Activated CD4-positive, alpha-beta T cell treated with anti-CD3 and anti-CD28 coated beads, Interleukin-2, amount 50 U/mL, for 24 hours (primary cell): ENCODE measurements around the gene EZH1.
A peak's percentile ranks its signal among the peaks of the same experiment; 100 is the strongest.

ENCODE experiments used
- DNase-seq, 2 donors: peaks; one replicate each; pipeline ENCODE4 v3.0.0-alpha.2; 2020; ENCODE audit warnings: low read depth in 1 of 2, low spot score in 1 of 2

The EZH1 gene

DNA sequence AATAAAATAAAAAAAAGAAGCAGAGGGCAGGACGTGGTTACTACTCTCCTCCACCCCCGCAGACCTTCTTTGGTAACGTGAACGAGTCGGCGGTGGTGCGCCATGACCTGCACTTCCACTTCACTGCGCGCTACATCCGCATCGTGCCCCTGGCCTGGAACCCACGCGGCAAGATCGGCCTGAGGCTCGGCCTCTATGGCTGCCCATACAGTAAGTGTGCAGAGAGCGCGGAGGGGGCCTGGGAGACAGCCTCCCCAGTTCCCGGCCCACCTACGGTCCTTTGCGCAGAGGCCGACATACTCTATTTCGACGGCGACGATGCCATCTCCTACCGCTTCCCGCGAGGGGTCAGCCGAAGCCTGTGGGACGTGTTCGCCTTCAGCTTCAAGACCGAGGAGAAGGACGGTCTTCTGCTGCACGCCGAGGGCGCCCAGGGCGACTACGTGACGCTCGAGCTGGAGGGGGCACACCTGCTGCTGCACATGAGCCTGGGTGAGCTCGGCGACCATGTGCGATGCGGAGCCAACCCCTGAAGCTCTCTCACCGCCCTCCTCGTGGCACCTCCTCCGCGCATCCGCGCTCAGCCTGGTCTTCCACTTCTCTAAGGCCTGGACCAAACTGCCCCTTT is 59.8 kb downstream of the EZH1 start:
- DNase-seq = no peak

DNA sequence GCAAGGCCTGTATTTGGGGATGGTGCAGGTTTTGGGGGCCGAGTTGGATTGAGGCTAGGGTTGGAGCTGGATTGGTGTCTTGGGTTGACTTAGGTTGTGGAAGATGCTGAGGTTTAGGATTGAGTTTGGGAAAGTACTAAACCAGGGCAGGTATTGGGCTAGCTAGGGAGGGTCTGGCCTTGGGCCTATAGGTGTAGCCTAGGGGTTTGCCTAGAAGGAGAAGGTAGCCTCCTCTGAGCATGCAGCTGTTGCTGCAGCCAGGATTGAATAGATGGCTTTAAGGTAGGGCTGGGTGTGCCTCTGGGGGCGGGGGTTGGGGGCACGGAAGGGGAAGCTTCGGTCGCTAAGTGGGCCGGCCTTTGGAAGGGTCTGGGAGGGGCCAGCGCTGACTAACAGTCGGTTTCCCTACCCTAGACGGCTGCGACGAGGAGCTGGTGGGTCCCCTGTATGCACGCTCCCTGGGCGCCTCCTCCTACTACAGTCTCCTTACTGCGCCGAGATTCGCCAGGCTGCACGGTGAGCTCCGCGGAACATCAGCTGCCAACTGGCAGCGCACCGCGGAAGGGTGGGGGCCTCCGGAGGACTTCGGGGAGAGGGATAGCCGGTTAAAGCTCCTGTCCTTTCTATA is 61.3 kb downstream of the EZH1 start:
- DNase-seq = no peak

DNA sequence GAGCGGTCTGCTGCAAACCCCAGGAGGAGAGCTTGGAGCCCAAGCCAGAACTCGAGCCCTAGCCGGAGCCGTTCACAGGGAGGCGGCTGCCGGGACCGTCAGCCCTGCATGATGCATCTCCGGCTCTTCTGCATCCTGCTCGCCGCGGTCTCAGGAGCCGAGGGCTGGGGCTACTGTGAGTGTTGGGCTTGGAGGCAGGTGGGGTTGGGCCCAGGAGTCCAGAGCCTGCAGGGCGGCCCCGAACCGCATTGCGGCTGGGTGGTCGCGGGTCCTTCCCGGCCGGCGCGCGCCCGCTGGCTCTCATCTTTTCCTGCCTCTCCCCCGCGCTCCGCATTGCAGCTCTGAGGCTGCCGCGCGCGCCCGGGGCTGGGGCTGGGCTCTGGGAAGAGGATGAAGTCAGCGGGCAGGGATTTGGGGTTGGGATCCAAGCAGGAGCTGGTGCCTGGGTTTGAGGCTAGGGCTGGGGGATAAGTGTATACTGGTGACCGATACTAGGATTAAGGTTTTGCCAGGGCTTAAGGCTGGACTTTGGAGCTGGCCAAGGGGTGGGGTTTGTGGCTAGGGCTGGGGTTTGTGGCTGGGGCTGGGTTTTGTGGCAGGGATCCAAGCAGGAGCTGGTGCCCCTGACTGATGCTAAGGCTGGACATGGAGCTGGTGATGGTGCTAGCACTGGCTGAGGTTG is 62.0 kb downstream of the EZH1 start:
- DNase-seq = no peak

DNA sequence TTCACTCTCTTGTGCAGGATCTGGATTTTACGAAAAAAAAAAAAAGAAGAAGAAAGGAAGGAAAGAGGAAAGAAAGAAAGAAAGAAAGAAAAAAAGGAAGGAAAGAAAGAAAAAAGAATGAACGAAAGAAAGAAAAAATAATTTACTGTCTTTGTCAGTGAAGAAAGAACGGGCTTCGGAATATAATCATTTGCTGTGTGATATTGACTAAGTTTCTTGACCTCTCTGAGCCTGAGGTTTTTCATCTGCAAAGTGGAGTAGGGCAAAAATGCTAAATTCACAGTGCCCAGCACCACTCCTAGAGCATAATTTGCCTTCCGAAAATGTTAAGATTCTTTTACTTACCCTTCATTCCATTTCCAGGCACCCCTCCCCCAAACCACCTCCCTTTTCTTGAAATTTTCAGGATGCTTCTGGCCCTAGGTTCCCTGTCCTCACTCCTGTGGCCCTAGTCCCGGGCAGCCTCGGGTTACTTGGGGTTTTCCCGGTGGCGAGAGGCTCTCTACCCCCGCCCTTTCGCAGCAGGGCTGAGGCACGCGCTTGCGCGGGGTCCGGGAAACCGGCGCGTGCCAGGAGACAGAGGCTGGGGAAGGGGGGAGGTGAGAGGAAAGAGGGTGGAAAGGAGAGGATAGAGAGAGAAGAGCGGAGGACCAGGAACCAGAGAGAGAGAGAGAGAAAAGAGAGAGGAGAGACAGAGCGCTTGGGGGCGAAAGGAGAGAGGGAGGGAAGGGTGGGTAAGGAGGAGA is 62.7 kb downstream of the EZH1 start, which contains the start of gene CNTNAP1:
TSS of gene CNTNAP1 (plus strand) at position 556 of the 746 bp plus-strand sequence. CDS start 299 bp downstream, outside the sequence.
- DNase-seq = no peak

DNA sequence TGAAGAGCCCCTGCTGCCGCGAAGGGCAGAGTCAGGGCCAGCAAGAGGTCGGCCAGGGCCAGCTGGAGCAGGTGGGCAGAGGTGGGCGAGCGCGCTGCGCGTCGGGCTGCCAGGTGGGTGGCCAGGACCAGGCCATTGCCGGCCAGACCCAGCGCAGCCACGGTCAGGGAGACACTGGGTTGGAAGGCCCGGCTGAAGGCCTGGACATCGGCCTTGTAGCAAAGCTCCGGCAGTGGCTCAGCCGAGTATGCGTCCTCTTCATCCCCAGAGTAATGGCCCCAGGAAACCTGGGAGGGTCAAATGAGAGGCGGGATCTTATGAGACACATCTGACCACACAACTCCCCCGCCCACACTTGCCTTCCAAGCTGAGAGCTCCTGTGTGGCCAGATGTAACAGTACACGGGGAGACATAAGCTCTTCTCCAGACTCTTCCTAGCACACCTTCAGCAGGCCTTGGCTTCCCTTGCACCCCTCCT is 64.5 kb downstream of the EZH1 start:
- no peak for DNase-seq

DNA sequence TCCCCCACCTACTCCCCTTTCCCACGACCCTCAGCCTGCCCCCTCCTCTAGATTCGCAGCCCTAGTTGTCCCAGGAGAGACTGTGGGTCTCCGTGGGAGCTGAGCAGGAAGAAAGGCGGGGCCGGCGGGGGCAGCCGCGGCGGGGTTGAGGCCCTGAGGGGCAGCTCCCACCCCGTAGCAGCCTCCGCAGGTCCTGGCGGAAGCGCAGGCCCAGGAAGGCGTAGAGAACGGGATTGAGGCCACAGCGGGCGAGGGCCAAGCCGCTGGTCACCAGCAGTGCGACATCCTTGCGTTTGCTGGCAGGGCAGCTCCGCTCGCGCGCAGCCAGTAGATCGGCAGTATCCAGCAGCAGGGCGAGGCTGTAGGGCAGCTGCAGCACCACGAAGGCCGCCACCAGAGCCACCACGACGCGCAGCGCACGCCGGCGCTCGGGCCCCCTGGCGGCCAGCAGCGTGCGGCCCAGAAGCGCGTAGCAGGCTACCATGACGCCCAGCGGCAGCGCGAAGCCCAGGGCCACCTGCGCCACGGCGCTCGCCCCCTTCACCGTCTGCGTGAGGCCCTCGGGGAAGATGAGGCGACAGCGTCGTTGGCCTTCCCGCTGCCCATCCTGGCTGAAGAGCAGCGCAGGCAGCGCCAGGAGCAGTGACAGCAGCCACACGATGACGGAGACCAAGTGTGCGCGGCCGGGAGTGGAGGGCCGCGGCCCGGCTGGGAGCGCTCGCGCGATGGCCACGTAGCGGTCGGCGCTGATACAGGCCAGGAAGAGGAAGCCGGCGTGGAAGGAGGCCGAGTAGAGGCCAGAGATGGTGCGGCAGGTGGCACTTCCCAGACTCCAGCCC is 65.1 kb downstream of the EZH1 start:
- DNase-seq = no peak

DNA sequence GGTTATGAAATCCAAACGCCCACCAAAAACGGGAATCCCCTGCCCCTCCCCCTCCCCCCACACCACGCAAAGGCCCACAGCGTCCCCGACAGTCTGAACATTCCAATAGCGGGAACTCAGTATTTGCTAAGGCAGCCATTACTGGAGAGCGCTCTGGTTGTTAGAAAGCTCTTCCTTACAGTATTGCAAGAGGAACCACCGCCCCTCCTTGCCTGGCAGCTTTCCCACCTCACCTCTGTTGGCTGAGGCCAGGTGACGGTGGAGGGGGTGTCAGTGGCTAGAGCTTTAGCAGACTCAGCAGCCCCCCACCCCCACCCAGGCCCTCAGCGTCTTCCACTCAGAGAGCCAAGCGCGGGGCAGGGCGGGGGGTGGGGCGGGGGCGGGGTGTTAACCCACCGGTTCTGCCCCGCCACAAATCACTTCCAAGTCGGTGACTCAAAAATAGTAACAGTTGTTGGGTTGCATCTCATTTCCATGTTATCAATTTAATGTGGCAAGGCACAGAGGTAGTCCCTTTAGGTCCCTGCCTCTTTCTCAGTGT is 65.8 kb downstream of the EZH1 start:
- no peak for DNase-seq

DNA sequence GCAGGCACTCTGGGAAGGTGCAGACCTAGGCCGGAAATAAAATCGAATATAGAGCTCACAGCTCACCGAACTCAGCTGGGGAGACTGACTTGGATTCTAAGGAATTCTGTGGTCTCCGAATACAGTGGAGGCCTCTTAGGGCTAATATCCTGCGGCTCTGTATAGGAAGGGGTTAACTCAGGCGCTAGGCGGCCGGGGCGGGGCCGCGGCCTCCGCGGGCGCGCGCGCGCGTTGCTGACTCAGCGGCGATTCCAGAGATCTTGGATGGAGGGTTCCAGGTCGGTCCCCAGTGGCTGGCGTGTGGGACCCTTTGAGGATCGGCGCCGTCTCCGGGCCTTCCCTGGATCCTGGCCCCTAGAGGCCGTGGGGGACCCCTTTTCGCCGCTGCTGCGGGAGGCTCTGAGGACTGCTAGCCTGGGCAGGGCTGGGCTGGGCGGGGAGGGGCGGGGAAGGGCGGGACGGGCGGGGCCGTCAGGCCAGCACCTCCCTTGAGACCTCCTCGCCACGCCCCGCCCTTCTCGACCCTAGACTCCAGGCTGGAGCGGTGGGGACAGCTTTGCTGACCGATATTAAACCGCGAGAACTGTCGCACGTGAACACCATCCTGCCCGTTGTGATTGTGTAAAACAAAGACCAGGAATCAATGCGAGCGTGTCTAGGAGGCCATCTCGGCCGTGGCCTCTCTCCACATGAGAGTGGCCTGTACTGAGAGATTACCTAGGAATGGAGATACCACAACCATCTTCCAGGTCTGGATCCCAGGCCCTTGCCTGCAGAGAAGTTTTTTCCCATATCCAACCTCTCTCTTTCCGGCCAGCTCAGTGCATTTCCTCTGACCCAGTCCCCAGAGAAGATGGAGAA is 66.7 kb downstream of the EZH1 start:
- DNase-seq = peak; percentile 66 to 70

DNA sequence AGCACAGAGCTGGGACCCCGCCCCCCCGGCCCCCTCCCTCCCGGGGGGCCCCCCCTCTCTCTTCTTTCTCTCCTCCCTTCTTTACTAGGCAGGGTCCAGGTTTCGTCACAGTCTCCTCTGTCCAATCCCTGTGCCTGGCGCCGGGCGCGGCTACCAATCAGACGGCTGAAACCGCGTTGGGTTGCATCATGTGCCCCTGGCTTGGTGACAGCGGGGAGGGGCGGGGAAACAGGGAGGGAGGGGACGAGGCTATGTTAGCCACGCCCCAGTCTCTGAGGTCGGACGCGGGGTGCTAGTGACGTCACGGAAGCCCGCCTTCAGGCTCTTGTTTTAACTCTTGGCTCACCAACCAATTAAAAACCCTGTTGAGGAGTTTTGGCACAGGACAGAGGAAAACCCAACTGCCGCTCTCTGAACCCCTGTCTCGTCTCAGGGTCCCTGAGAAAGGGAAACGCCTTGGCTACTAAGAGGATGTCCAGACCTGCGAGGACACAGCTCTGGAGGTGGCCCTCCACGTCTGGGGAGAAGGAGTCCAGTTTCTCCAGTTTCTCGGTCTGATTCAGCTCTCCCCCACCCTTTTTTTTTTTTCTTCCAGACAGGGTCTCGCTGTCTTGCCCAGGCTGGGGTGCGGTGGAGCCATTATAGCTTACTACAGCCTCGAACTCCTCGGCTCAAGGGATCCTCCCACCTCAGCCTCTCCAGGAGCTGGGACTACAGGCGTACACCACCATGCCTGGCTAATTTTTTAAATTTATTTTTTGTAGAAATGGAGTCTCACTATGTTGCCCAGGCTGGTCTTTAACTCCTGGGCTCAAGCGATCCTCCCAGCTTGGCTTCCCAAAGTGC is 67.6 kb downstream of the EZH1 start:
- peak; percentile 98 for DNase-seq

DNA sequence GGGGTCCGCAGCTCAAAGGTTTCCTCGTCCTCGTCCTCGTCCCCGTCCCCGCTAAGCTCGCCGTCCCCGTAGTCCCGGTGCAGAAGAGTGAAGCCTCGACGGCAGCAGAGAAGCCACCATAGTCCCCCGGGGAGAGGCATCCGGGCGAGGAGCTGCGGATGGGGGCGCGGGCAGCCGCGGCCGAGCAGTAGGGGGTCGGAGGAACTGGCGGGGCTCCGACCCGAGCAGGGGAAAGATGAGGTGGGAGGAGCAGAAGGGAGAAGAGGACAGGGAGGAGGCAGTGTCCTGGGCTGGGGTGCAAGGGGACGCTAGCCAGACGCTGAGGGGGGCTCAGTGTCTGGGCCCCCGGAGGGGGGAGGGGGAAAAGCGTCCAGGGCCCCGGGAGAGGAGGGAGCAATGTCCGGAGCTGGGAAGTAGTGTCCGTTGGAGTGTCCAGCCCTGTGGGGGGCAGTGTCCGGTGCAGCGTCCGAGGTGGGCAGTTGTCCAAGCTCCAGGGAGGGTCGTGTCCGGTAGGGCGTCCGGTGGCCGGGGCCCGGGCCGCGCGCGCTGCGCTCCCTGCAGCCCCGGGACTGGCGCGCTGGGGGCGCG is 68.3 kb downstream of the EZH1 start, which contains the start of gene PLEKHH3:
TSS of gene PLEKHH3 (minus strand) at position 571 of the 588 bp plus-strand sequence. CDS start at position 140, 431 bp downstream.
- no peak for DNase-seq

DNA sequence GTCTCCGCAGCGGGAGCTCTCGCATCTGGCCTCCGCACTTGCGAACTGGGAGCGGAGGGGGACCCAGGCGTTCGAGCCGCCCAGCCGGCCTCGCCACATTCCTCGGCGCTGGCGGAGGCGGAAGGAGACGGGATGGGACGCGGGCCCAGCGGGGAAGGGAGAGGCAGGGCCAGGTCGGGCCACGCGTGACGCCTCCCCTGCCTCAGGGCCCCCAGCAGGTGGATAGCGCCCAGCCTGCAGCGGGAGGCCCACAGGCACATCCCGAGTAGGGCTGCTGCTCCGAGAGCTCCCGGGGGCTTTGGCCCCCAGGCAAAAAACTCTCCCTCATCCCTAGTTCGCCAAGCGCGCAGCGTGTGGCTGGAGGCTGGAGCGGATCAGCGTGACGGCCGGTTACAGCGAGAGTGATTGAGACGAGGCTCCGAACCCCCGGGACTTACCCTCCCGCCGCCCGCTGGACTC is 68.8 kb downstream of the EZH1 start:
- DNase-seq = no peak

DNA sequence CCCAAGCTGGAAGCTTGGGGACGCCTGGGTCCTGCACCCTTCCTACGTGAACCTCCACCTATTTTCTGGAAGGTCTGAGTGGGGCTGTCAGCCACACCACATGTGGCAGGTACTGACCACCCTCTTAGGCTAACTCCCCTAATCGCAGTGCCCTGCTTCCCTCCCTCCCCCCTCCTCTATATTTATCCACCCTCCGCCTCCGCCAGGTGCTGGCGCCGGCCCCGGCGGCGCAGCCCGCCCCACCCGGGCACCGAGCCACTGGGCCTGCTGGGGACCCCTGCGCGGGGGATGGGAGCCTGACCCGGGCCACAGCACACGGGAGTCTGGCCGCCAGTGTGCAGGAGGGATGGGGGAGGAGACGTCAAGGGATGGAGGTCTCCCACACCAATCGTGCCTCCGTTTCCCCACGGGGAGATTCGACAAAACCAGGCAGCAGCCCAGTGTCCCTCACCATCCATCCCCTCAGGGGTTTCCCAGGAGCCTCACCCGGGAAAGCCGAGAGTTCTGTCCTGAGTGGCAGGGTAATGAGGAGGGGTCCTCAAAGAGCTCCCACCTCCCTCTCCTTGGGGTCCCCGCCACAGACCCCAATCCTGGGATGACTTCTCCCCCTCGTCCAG is 69.4 kb downstream of the EZH1 start:
- DNase-seq = no peak

DNA sequence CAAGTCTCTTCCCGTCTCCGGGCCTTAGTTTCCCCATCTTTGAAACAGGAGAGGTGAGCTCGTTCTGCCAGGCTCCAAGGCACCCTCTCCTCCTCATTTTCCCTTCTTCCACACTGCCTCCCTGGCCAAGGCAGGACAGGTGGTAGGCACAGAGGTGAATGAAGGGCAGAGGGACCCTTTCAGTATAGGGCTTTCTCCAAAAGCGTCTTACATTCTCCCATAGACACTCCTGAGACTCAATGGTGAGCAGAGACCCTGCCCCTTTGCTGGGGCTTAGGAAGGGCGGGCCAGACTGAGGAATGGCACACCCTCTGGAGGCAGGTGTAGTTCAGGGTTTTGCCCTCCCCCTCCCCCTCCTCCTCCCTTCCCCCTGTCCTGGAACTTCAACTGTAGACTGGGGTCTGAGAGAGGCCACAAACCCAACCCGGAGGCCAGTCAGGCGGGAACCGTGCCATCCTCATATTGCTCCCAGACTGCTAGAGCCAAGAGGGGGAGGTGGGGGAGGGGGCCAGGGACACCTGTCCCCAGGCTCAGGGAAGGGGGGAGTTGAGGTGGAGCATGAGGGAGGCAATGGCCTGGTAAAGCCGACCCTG is 70.0 kb downstream of the EZH1 start:
- no peak for DNase-seq

DNA sequence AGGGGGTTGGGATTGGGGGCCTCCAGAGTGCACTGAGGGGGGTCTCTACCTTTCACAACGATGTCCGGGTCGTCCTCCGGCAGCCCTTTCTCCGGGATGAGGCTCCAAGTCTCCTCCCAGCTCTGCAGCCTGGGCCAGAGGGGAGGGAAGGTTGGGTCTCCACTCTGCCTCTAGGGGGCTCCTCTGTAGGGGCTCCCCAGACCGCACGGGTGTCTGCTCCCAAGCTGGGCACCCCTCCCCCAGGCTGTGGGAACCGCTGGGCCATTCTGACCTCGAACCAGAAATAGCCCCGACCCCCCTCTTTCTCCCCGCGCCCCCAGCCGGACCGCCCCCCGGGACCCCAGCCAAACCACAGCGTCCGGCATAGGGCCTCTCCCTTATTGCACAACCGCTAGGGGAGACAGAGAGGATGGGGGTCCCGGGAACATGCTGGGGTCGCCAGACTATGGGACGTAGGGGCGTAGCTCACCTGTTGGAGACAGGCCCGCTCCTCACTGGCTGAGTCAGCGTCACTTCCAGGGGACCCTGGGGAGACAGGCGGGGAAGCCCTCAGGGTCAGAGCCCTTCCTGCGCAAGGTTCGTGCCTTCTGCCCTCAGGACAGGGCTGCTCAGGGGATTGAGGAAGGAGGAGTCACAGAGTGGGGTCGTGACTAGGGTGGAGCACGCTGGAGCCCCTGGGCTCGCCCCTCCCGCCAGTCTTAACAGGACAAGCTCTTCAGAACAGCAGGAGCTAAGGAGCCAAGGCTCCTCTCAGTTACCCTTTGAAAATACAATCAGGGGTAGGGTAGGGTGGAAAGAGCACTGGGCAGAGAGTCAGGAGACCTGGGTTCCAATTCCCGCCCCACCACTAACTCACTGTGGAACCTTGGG is 70.7 kb downstream of the EZH1 start:
- no peak for DNase-seq

DNA sequence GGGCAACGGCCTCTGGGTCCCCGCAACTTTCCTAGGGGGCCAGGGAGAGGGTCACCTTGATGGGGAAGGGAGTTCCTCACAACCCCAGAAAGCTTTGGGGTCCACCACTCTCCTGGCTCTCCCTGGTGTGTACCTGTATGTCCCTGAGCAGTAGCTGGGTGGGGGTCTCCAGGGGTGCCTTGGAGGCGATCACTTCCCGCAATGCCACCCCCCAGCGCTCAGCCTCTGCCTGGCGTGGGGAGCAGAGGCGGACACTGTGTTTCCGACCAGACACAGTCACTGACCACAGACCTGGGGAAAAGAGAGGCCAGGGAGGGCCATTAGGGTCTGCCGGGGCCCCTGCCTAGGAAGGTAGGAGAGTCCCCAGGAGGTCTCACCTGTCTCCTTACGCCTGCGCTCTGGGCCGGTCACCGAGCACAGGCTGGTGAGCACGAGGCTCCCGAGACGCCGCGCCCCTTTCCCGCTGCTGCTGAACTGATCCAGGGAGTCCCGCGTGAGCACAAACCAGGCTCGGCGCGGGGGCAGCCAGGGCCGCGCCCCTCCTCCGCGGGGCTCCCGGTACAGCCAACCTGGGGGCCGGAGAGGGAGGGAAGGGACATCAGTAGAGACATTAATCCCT is 71.5 kb downstream of the EZH1 start:
- DNase-seq = no peak

DNA sequence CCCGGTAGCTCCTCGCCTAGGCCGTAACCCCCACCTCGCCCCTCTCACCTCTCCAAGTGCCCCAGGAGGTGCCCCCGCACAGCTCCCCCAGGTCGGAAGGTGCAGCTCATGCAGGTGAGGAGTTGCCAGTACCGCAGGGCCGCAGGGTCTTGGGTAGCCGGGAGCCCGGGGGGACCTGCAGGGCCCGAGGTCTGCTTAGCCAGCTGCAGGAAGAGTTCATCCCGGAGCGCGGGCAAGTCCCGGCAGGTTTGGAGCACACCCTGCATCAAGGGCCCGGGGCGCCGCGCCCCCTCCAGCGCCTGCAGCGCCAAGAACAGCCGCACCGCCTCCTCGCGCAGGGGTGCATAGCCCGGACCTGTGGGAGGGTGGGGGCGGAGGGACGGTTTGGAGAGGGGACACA is 72.8 kb downstream of the EZH1 start:
- DNase-seq = no peak
